ENCODE data around the gene HAUS8. TPM values are rescaled to one million over a fixed set of nuclear protein-coding genes. Genes with fewer than 3 reads are reported as not detected.
A peak's percentile ranks its signal among the peaks of the same experiment; 100 is the strongest.

Gene HAUS8
- total RNA-seq, 1 donor from 2014 or later: 11.6 TPM

DNA sequence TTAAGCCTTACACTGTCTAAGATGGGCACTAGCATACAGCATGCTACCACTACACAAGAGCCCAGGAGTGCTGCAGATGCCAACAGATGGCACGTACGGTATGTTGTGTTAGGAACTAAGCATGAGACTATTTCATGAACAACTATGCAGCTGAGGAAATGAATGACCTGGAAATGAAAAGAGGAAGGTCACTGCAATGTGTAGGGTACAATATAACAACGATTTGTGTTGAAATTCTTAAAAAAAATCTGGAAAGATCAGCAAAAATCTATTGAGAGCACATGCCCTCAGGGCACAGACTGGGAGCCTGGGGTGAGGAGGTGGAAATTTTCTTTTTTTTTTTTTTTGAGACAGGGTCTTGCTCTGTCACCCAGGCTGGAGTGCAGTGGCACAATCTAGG is 14.4 kb downstream of the HAUS8 start:
- Mint-ChIP-seq H3K9me3 (ENCODE audit: unreplicated experiment) (no peaks in the 10 kb centered on the region), H3K27ac (ENCODE audit: unreplicated experiment) (no peak overlapping the region), H3K27me3 (ENCODE audit: unreplicated experiment) (no peaks in the 10 kb centered on the region), H3K36me3 (ENCODE audit: unreplicated experiment) (peaks cover 8% of the 10 kb centered on the region), H3K4me1 (ENCODE audit: unreplicated experiment) (peaks cover 4% of the 10 kb centered on the region), H3K4me3 (ENCODE audit: unreplicated experiment) (no peak overlapping the region)
- no peak for DNase-seq (ENCODE audit: extremely low spot score, unreplicated experiment)
- TF ChIP-seq, protein P1, sequence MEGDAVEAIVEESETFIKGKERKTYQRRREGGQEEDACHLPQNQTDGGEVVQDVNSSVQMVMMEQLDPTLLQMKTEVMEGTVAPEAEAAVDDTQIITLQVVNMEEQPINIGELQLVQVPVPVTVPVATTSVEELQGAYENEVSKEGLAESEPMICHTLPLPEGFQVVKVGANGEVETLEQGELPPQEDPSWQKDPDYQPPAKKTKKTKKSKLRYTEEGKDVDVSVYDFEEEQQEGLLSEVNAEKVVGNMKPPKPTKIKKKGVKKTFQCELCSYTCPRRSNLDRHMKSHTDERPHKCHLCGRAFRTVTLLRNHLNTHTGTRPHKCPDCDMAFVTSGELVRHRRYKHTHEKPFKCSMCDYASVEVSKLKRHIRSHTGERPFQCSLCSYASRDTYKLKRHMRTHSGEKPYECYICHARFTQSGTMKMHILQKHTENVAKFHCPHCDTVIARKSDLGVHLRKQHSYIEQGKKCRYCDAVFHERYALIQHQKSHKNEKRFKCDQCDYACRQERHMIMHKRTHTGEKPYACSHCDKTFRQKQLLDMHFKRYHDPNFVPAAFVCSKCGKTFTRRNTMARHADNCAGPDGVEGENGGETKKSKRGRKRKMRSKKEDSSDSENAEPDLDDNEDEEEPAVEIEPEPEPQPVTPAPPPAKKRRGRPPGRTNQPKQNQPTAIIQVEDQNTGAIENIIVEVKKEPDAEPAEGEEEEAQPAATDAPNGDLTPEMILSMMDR (IDR thresholded peaks at IDR 0.05): no peak

DNA sequence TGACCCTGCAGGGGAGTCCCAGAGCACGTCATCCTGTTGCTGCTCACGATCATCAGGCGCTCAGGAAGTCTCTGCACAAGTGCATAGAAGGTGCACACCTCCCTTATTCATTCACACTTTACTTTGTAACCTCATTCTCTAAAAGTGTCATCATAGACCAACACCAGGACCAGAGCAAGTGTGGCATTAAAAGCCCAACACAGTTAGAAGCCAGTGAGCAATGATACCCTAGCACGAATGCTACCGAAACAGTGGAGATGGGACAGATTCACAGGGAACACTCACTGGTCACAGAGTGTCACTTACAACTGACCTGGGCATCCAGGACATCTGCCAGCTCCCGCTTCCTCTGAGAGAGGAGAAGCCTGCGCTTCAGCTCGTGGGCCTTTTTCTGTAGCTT is 17.0 kb downstream of the HAUS8 start:
- Mint-ChIP-seq H3K27ac (ENCODE audit: unreplicated experiment) (no peak overlapping the region), H3K36me3 (ENCODE audit: unreplicated experiment) (peaks cover 8% of the 10 kb centered on the region), H3K27me3 (ENCODE audit: unreplicated experiment) (no peaks in the 10 kb centered on the region)

DNA sequence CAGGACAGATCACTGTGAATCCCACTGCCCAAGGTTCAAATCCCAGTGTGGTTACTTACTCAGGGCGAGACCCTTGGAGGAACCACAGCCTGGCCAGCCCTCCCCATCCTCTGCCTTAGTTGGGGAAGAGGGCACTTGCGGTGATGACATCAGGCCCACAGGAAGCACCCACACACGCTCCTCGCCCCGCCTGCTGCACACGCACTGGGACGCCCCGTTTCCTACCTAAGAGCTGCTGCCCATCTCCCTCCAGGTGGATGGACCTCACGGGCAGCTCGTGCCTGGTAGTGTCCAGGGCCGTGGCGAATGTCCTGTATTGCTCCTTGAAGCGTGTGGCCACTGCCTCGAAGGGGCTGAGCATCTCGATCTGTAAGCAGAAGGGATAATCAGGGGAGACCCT is 19.6 kb downstream of the HAUS8 start:
- TF ChIP-seq, protein P1 (IDR thresholded peaks at IDR 0.05): no peak
- Mint-ChIP-seq H3K4me3 (ENCODE audit: unreplicated experiment) (no peak overlapping the region), H3K27me3 (ENCODE audit: unreplicated experiment) (no peaks in the 10 kb centered on the region), H3K4me1 (ENCODE audit: unreplicated experiment) (peaks cover 9% of the 10 kb centered on the region), H3K36me3 (ENCODE audit: unreplicated experiment) (peaks cover 13% of the 10 kb centered on the region), H3K27ac (ENCODE audit: unreplicated experiment) (no peak overlapping the region), H3K9me3 (ENCODE audit: unreplicated experiment) (no peaks in the 10 kb centered on the region)
- no peak for DNase-seq (ENCODE audit: extremely low spot score, unreplicated experiment)

More for the DNA sequence above, 17.0 kb downstream of the HAUS8 start:
- H3K4me1 Mint-ChIP-seq (ENCODE audit: unreplicated experiment): peaks cover 4% of the 10 kb centered on the region
- no peaks in the 10 kb centered on the region for H3K9me3 Mint-ChIP-seq (ENCODE audit: unreplicated experiment)
- no peak overlapping the region for H3K4me3 Mint-ChIP-seq (ENCODE audit: unreplicated experiment)
- TF ChIP-seq, protein P1 (IDR thresholded peaks at IDR 0.05): no peak
- no peak for DNase-seq (ENCODE audit: extremely low spot score, unreplicated experiment)

DNA sequence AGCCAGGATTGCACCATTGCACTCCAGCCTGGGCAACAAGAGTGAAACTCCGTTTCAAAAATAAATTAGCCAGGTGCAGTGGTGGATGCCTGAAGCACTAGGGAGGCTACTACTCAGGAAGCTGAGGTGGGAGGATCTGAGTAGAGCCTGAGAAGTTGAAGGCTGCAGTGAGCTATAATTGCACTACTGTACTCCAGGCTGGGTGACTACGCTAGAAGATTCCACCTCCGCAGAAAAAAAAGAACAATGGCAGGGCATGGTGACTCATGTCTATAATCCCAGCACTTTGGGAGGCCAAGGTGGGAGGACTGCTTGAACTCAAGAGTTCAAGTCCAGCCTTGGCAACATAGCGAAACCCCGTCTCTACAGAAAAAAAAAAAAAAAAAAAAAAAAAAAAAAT is 20.5 kb downstream of the HAUS8 start:
- Mint-ChIP-seq H3K27ac (ENCODE audit: unreplicated experiment) (no peak overlapping the region), H3K27me3 (ENCODE audit: unreplicated experiment) (no peaks in the 10 kb centered on the region), H3K36me3 (ENCODE audit: unreplicated experiment) (peaks cover 17% of the 10 kb centered on the region), H3K9me3 (ENCODE audit: unreplicated experiment) (no peaks in the 10 kb centered on the region), H3K4me1 (ENCODE audit: unreplicated experiment) (peaks cover 13% of the 10 kb centered on the region), H3K4me3 (ENCODE audit: unreplicated experiment) (no peak overlapping the region)
- DNase-seq (ENCODE audit: extremely low spot score, unreplicated experiment): no peak
- TF ChIP-seq, protein P1 (IDR thresholded peaks at IDR 0.05): no peak

DNA sequence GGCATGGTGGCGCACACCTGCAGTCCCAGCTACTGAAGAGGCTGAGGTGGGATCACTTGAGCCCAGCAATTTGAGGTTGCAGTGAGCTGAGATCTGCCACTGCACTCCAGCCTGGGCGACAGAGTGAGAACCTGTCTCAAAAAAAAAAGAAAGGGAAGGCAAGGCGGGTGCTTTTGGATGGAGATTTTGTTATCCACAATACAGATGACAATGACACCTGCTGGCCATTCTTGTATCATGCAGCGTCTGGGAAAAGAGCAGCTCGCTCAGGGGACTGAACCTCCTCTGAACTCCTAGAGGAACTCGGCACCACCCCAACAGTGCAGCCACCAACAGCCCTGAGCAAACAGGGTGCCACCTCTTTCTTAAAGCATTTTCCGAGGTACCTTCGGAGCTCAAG is 22.8 kb downstream of the HAUS8 start:
- TF ChIP-seq, protein P1 (IDR thresholded peaks at IDR 0.05): peak; percentile 78

More for the DNA sequence above, 22.8 kb downstream of the HAUS8 start:
- H3K27ac Mint-ChIP-seq (ENCODE audit: unreplicated experiment): no peak overlapping the region
- no peaks in the 10 kb centered on the region for H3K9me3 Mint-ChIP-seq (ENCODE audit: unreplicated experiment)
- peaks cover 20% of the 10 kb centered on the region for H3K4me1 Mint-ChIP-seq (ENCODE audit: unreplicated experiment)
- H3K27me3 Mint-ChIP-seq (ENCODE audit: unreplicated experiment): no peaks in the 10 kb centered on the region
- no peak for DNase-seq (ENCODE audit: extremely low spot score, unreplicated experiment)
- no peak overlapping the region for H3K4me3 Mint-ChIP-seq (ENCODE audit: unreplicated experiment)
- peaks cover 9% of the 10 kb centered on the region for H3K36me3 Mint-ChIP-seq (ENCODE audit: unreplicated experiment)
